BE2C (cell line): Measurements from ENCODE around the gene BIRC5.

Experiments
- DNase-seq: peaks from one replicate; pipeline ENCODE4 v3.0.0-alpha.2; 2020
- H3K27me3 ChIP-seq: fragments of 250-450 bp; sonication (Bioruptor Pico); 2 replicates; pipeline ENCODE4 v1.5.1; 2020; ENCODE audit warnings: mild to moderate bottlenecking
- H3K36me3 ChIP-seq: fragments of 250-450 bp; sonication (Bioruptor Pico); 2 replicates; pipeline ENCODE4 v1.5.1; 2020; ENCODE audit warnings: mild to moderate bottlenecking
- H3K4me1 ChIP-seq: fragments of 250-450 bp; sonication (Bioruptor Pico); 2 replicates; pipeline ENCODE4 v1.5.1; 2020
- H3K4me3 ChIP-seq: 2 replicates; pipeline ENCODE4 v1.5.1; 2011; ENCODE audit warnings: low read depth, low read length
- H3K9me3 ChIP-seq: fragments of 250-450 bp; sonication (Bioruptor Pico); 2 replicates; pipeline ENCODE4 v1.5.1; 2020
- CTCF ChIP-seq: IDR thresholded peaks from 2 replicates; pipeline ENCODE4 v1.5.1; 2012; ENCODE audit warnings: mild to moderate bottlenecking, low read depth, low read length

The BIRC5 gene

GRCh38 chr17:78196716-78197115 is 17.3 kb upstream of the BIRC5 start:
- no peak overlapping the region for H3K4me3 ChIP-seq
- H3K27me3 ChIP-seq: no peaks in the 10 kb centered on the region
- no peaks in the 10 kb centered on the region for H3K4me1 ChIP-seq
- no peaks in the 10 kb centered on the region for H3K9me3 ChIP-seq
- no peak for TF ChIP-seq CTCF
- H3K36me3 ChIP-seq: peaks cover 29% of the 10 kb centered on the region
- DNase-seq: no peak

- H3K4me1 ChIP-seq: no peaks in the 10 kb centered on the region
- no peak for TF ChIP-seq CTCF
- no peaks in the 10 kb centered on the region for H3K27me3 ChIP-seq
- H3K9me3 ChIP-seq: no peaks in the 10 kb centered on the region
- peaks cover 29% of the 10 kb centered on the region for H3K36me3 ChIP-seq
- H3K4me3 ChIP-seq: no peak overlapping the region
- DNase-seq: no peak
Measured at GRCh38 chr17:78197147-78197832, 16.8 kb upstream of the BIRC5 start.

- Histone ChIP-seq H3K9me3 (no peaks in the 10 kb centered on the region), H3K36me3 (peaks cover 28% of the 10 kb centered on the region), H3K4me1 (no peaks in the 10 kb centered on the region), H3K27me3 (no peaks in the 10 kb centered on the region), H3K4me3 (no peak overlapping the region)
- no peak for DNase-seq
- TF ChIP-seq CTCF: no peak
Measured at GRCh38 chr17:78200451-78200850, 13.6 kb upstream of the BIRC5 start.

GRCh38 chr17:78202666-78203065 is 11.4 kb upstream of the BIRC5 start:
- DNase-seq: no peak
- H3K4me1 ChIP-seq: peaks cover 5% of the 10 kb centered on the region; the same call in 1 of the 2 replicates
- H3K36me3 ChIP-seq: peaks cover 15% of the 10 kb centered on the region
- H3K9me3 ChIP-seq: no peaks in the 10 kb centered on the region
- TF ChIP-seq CTCF: no peak
- no peaks in the 10 kb centered on the region for H3K27me3 ChIP-seq
- H3K4me3 ChIP-seq: no peak overlapping the region

GRCh38 chr17:78204387-78205123 is 9.5 kb upstream of the BIRC5 start:
- H3K4me3 ChIP-seq: no peak overlapping the region
- peaks cover 5% of the 10 kb centered on the region; the same call in 1 of the 2 replicates for H3K4me1 ChIP-seq
- no peaks in the 10 kb centered on the region for H3K9me3 ChIP-seq
- no peak for TF ChIP-seq CTCF
- DNase-seq: no peak
- H3K27me3 ChIP-seq: no peaks in the 10 kb centered on the region
- H3K36me3 ChIP-seq: peaks cover 4% of the 10 kb centered on the region; the same call in 1 of the 2 replicates
